Activated gamma-delta T cell (primary cell): Measurements from ENCODE around the gene CD200.

Experiments used
- DNase-seq: peaks from one replicate; lab custom pipeline; 2025; lab: John Stamatoyannopoulos, UW

CD200 gene

DNA sequence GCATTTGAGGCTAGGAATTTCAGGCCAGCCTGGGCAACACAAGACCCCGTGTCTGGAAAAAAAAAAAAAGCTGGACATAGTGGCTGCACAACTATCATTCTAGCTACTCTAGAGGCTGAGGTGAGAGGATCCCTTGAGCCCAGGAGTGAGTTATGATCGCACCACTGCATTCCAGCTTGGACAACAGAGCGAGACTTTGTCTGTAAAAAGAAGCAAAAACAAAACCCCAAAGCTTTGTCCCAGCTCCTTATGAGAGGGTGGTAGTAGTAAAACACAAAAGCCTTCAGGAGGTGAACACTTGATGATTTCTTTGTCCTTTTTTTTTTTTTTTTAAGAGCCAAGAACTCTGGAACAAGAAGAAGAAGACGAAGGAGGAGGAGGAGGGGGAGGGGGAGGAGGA is 1.1 kb upstream of the CD200 start:
- DNase-seq, result no peak

DNA sequence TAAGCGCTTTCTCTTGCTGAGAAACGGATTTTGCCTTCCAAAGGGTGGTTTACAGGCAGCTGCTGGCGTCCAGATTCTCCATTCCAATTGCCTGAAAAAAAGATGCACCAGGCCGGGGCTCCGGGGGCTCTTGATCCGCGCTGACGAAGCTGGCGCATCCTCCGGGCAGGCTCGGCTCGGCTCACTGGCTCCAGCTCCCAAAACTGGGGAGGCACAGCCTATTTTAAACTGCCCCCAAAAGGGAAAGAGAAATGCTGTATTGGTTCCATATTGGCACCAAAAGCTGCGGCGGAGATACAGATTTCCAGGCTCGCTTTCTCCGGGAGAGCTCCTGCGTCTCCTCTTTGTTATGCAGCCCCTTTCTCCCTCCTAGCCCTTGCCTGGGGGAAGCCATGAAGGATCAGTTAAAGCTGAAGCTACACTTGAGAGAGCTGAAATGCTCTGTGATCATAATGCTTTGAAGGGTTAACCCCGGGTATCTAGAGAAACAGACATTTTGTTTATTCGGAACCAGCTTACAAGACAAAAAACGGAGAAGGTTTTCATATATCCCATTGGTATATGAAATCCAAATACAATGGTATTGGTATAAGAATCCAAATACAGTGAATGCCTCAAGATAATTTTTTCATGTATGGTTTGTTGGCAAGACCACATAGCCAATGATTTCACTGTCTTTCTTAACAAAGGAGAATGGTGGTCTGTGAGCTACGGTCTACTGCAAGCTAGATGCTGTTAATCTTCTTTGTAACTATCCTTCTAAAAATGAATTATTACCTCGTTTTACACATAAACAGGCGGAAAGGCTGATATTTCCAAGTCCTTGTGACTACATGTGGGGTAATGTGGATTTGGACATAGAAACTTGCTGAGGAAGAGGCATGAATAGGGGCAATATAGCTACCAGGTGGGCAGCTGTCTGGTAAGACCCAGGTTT is 693 bp downstream of the CD200 start:
- no peak for DNase-seq

DNA sequence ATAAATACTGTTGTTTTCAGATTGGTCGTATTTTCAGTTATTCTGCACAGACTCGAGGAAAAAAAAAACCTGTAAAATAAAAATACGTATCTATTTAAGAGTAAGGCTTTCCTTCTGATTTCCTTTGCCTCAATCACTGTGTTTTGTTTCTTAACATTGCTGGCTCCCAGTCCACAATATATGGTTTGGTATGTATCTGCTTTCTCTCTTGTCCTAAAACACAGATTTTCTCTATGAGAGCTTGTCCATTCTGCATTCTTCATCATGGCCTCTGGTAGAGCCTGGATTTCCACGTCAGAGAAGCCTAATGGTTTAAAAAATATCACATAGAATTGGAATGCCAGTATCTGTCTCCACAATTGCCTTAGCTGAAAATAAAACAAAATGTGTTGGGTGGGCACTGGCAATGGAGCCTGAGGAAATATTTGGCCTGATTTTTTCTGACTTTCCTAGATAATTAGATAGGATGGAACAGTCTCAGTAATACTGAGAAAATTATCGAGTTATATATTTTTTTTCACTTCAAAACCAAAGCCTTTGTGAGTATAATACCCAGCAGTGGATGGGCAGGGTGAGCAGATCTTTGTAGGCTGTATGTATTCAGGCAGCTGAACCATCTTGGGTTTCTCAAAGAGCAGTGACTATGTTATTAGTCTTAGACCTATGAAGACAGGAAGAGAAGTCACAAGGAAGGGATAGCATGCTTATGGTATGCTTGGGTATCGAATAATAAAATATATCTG is 1.9 kb downstream of the CD200 start:
- DNase-seq, result no peak

DNA sequence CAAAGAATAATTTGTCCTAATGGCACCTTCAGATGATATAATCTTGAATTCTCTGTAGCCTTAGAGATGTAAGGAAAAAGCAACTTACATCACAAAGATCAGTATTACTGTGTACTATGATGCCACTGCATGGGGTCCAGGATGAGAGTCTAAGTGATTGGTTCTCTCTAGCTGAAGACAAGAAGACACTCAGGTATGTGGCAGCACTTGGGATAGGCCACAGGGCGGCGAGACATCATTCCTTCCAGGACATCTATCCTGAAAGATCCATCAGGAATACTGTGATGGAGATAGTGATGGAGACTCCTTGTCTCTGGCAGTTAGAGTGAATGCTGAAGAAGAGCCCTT is 2.5 kb downstream of the CD200 start:
- DNase-seq, result no peak

DNA sequence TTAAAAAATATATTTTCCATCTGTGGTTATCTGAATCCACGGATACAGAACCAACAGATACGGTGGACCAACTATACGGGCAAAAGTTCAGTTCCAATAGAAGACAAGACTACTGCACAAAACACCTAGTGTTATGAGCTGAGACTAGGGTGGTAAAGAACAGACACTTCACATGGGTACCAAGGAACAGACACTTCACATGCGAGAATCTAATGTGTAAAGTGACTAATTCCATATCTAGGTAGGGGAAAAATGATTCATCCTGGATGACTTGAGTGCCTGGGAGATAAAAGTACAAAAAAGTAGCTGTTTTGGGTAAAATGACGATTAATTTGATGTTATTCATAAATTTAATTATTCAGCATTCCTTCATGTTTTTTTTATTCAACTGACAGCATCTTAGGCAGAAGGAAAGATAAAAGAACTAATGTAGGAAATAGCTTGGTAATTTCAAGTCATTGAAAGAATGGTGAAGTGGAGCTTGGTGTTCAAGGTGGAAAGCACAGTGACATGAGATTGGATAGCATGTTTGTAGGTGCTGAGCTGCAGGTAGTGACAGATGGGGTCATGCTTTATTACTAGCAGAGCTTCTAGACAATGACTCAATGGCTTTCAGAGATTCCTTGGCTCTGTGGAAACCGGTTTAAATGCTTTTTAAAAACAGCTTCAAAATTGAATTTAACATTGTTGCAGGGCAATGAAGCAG is 5.2 kb downstream of the CD200 start:
- DNase-seq, result no peak

DNA sequence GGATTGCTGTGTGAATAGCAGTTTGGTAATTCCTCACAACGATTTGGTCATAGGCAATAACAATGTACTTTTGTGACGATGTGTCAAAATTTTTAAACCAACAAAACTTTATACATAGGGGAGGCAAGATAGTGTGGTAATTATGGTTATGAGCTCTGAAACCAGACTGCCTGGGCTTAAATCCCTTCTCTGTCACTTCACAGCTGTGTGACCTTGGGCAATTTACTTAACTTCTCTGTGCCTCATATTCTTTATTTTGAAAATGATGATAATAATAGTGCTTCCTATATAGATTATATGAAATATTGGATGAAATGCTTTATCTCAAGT is 5.7 kb downstream of the CD200 start:
- no peak for DNase-seq

DNA sequence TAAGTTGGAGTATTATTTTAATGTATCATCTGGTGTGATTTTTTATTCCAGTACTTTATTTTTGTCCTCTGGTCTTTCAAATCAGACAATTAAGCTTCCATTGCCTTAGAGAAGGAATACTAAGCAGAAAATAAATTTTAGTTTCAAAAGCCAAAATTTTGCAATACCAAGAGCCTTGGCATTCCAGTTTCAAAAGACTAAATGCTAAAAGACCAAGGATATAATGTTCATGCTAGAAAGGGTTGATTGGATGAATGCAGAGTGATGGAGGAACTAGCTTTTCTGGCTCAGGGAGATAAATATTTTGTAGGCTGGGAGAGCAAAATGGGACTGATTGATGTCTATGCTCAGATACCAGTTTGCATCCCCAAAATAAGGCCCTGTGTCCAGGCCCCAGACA is 6.2 kb downstream of the CD200 start:
- DNase-seq, result no peak

DNA sequence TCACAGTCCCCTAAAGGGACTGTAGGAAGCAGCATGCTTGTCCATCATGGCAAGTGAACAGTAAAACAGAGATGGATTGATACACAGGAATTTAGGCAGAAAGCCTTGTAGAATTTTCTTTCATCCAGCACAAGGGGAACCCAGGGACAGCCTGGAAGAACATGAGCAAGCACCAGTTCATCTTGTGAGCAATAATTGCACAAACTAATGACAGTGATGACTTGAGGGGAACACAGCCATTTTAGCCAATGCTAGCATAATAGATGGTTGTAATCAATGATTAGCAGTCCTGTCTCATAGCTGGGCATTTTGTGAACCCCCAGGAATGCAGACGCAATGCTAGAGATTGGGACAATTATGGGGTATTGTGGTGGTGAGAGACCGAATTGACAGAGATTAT is 6.7 kb downstream of the CD200 start:
- DNase-seq, result no peak

DNA sequence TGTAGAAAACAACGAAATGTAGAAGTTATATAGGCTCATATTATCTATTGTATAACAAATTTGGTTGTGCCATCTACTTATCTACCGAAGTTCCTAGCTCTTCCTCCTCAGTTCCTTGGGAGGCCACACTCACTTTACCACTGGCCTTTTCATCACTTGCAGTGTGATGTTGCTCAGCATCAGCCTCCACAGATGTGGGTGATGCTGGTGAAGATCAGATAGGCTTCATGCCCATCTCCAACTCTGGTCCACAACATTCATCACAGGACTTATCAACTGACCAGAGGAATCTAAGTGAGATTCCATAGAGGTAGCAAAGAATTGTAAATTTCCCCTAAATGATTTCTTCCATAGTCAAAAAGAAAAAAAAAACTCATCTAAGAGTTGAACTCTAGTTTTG is 8.4 kb downstream of the CD200 start:
- no peak for DNase-seq

DNA sequence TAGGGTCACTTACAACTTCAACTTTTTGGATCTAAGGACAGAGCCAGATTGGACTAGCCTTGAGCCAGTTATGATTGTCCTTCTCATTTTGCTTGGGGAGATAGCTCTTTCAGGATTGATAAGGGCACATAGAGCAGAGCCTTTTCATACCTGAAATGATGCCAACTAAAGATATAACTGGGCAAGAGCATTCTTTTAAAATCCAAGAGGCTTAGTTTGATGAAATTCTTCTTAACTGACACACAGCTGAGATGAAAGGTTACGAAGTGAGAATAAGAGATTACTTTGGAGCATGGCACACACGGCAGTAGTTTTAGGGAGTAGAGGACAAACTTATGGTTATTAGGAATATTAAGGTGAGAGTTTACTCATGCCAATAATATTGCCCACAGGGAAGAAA is 12.7 kb downstream of the CD200 start:
- DNase-seq, result no peak

DNA sequence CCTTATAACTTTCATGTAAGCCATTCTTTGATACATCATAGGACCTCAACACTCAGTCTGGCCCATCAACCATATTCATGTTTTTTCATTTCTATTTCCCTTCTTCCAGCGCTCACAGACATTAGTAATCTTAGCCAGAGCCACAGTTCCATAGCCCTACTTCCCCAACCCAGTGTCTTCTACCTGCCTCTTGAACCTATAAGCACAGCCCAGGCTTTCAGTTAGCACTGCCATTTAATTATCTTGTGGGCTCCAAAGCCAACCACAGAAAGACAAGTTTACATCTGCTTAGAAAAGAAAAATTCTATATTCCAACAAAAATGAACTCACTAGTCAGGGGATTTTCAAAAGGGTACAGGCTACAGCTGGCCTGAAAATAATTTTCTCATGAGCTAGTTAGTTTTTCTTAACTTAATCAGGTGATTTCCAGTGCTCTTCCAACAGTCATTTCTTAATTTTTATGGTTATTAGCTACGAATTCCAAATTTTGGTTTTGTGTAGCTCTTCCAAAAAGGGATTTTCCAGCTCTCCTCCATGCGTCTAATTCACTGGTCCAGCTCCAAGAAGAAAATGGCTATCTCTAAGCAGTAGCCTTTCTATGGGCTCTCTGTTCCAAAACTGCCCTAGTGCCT is 13.7 kb downstream of the CD200 start:
- no peak for DNase-seq

DNA sequence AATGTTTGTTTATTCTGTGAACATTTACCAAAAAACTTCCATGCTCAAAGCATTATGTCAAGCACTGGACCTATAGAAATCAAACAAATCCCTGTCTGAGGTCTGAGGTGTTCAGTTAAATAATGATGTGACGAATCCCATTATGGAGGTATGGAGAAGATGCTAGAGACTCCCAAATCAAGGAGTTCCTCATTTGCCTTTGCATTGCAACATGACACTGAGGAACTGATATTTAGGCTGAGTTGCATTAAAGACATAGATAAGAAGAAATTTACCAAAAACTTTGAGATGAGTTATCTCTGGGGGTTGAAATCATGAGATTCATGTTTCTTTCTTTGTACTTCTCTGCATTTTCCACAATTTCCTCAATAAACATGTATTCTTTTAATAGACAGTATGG is 16.0 kb downstream of the CD200 start:
- DNase-seq, result no peak

DNA sequence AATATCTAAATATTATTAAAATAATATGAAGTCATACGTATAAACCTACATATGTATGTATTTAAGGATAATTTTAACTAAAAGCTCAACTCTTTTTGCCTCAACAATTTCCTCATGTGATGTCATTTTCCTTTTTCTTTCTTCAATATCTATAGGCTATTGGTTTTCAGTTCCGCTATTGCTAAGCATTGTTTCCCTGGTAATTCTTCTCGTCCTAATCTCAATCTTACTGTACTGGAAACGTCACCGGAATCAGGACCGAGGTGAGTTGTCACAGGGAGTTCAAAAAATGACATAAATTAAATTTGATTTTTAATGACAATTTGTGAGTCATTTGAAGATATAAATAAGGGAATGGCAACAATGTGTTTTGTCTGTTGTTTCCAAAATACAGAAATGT is 16.6 kb downstream of the CD200 start:
- DNase-seq, result no peak

DNA sequence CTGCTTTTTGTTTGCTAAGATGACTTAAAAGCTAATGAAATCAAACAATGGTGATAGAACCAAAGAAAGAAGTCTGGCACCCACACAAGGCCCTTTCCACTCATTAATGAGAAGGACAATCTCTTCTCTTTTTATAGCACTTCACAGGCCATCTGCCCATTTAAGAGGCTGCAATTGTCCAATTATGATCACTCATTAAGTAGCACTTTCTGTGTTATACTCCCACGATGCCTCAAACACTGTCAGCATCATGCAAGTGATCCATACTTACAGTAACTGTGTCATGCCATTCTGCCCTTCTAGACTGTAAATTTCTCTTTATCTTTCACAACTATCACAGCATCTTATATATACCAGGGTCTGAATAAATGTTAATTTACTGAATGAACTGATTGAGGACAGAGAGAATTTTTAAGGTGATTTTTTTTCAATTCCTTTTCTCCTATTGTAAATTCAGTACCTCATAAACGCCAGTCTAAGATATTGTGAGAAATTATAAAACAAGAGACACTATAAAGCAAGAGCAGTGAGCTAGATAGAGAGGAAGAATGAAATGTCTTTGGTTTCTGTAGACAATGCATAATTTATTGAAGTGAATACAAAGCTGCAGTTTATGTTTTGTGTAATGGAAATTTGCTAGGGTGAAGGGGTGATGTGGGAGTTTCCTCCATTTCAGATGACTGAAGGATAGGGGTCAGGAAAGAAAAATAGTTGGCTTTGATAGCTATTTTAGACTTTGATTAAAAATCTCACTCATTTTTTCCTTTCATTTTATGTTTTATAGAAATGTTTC is 17.3 kb downstream of the CD200 start:
- DNase-seq, result no peak

DNA sequence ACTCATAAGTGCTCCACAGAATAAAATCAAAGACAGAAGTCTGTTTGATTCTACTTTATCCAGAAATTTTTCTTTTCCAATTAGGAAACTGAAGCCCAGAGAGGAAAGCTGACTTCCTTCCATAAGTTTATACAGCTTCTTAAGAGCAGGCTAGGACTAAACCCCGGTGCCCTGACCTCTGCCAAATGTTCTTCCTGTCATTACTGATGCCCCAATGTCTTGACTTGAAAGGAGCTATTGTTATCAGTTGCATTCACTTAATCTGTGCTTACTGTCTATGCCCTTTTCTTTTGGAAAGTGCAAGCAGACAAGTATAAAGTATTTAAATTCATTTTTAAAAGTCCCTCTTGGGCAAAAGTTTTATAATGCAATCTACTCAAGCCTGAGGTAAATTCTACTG is 18.1 kb downstream of the CD200 start:
- DNase-seq, result no peak

DNA sequence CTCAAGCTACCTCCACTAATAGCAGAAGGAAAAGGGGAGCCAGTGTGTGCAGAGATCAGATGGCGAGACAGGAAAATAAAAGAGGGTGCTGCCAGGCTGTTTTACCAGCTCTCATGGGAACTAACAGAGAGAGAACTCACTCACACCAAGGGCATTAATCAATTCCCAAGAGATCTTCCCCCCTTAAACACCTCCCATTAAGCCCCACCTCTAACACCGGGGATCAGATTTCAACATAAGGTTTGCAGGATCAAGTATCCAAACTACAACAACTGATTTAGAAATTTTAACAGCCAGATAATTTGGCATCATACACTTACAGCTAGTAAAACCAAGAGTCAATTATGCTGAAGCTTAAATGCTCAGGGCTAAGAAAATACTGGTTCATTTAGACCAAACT is 18.9 kb downstream of the CD200 start:
- no peak for DNase-seq

DNA sequence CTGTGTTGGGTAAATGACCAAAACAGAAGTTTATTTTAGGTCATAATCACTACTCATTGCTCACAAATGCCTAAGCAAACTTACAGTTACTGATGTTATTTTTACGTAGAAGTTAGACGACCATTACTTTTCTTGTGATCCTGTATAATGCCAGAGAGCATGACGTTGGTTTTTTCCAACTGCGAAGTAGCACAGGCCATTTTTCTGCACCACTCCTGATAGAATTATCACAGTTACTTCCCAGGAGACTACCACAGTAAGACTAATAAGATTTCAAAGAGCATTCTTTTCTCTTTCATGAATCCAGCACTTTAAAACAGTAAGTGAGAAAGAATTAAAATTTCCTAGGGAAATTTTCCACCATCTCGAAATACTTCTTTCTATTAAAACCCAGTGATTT is 19.8 kb downstream of the CD200 start:
- no peak for DNase-seq

DNA sequence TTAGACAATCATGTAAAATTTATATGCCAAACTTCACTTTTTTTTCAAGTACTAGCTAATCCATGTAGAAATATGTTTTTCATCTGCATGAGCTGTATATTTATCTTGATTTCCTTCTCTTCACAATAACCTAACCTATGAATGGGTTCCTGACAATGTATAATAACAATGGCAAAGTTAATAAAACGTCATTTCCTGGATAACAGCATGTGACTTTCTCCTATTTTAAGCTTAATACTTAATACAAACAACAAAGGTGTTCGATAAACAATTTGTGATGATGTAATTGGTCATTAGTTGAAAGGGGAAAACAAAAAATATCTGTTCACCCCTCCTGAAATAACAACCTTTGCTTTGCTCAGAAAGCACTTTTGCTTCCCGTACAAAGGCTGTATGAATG is 20.4 kb downstream of the CD200 start:
- no peak for DNase-seq

DNA sequence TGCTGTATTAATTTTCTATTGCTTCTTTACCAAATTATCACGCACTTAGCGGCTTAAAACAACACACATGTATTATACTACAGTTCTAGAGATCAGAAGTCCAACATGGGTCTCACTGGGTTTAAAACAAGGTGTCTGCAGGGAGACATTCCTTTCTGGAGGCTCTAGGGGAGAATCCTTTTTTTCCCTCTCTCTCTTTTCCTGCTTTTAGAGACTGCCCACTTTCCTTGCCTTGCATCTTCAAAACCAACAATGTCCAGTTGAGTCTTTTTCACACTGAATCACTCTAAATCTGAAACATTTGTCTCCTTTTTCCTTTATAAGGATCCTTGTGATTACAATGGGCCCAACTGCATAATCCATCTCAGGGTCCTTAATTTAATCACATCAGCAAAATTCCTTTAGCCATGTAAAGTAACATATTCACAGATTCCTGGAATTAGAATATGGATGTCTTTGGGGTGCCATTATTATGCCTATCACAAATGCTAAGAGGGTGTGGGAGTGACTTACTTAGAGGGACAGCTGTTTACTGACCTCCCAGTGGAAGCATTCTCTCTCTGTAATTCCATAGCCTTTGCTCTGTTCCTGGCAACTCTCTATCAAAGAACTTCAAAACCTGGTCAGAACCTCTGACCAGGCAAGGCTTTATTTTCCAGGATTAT is 21.8 kb downstream of the CD200 start:
- no peak for DNase-seq

DNA sequence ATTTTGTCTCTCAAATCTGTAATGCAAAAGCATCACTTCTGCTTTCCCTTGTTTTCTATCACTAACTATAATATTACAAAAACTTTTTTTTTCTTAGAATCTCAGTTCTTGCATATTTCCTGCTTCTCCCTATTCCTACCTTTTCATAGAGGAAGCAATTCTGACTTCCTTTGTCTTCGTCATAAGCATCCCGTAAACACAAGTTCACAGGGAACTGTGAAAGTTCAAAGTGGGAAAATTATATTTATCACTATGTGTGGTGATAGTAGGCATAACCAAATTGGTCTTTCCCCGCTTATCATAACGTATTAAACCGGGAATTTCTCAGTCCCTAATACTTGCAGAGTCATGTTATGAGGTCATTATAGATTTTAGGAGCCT is 22.3 kb downstream of the CD200 start:
- no peak for DNase-seq
